CD14-positive monocyte (primary cell): ENCODE results near the gene NPAS3. TPM values are rescaled to one million over a fixed set of nuclear protein-coding genes. Genes with fewer than 3 reads are reported as not detected.

Experiments
- DNase-seq, 3 donors: peaks; one replicate each; pipeline ENCODE4 v3.0.0-alpha.2; 2011 to 2022
- H2AFZ ChIP-seq: 2 replicates; pipeline ENCODE4 v1.6.0; 2012; ENCODE audit warnings: mild to moderate bottlenecking, low read depth, low read length, inconsistent platforms; ENCODE audit not compliant: insufficient read depth, poor library complexity, severe bottlenecking
- H3K27ac ChIP-seq, 2 donors: 1 replicate in 1 of 2; 2 replicates in 1 of 2; pipeline ENCODE4 v1.5.1; 2012 to 2013; ENCODE audit warnings: low read length in 2 of 2, control low read depth in 1 of 2, inconsistent platforms in 1 of 2, low read depth in 1 of 2, mild to moderate bottlenecking in 1 of 2
- H3K27me3 ChIP-seq, 2 donors: one replicate each; pipeline versions ENCODE4 v1.6.0 to v1.6.1; 2011 to 2013; ENCODE audit warnings: low read length in 2 of 2; ENCODE audit not compliant: control insufficient read depth in 2 of 2, insufficient read depth in 2 of 2
- H3K36me3 ChIP-seq, 2 donors: replicated peaks in 1 of 2; 1 replicate in 1 of 2; 2 replicates in 1 of 2; pipeline versions ENCODE4 v1.5.1 to v1.6.1; 2012 to 2013; ENCODE audit warnings: low read length in 2 of 2, control low read depth in 1 of 2, inconsistent platforms in 1 of 2, mild to moderate bottlenecking in 1 of 2; ENCODE audit not compliant: insufficient read depth in 2 of 2, control insufficient read depth in 1 of 2
- H3K4me1 ChIP-seq, 2 donors: 1 replicate in 1 of 2; 2 replicates in 1 of 2; pipeline versions ENCODE4 v1.5.1 to v1.6.1; 2012 to 2013; ENCODE audit warnings: low read length in 2 of 2, control low read depth in 1 of 2, inconsistent platforms in 1 of 2, mild to moderate bottlenecking in 1 of 2, moderate library complexity in 1 of 2; ENCODE audit not compliant: insufficient read depth in 2 of 2, control insufficient read depth in 1 of 2
- H3K4me2 ChIP-seq: replicated peaks from 2 replicates; pipeline ENCODE3; 2012; ENCODE audit warnings: low read length, moderate library complexity, mild to moderate bottlenecking; ENCODE audit not compliant: poor library complexity, severe bottlenecking; ENCODE audit errors: extremely low read depth
- H3K4me3 ChIP-seq, 3 experiments: fragments of 200-600 bp in 1 of 3; sonication (generic) in 1 of 3; replicated peaks in 1 of 3; 1 replicate in 2 of 3; 2 replicates in 1 of 3; pipeline ENCODE4 v1.5.1; 2011 to 2013; ENCODE audit warnings: low read length in 3 of 3, mild to moderate bottlenecking in 3 of 3, control low read depth in 2 of 3, low read depth in 2 of 3, inconsistent platforms in 1 of 3, moderate library complexity in 1 of 3
- H3K79me2 ChIP-seq: 2 replicates; pipeline ENCODE4 v1.6.0; 2012; ENCODE audit warnings: mild to moderate bottlenecking, control low read depth, inconsistent platforms, low read length, moderate library complexity; ENCODE audit not compliant: insufficient read depth
- H3K9ac ChIP-seq: 2 replicates; pipeline ENCODE4 v1.6.0; 2017; ENCODE audit warnings: low read length, mild to moderate bottlenecking; ENCODE audit not compliant: insufficient read depth, poor library complexity, severe bottlenecking
- H3K9me3 ChIP-seq, 2 donors: replicated peaks in 1 of 2; 1 replicate in 1 of 2; 2 replicates in 1 of 2; pipeline versions ENCODE4 v1.5.1 to v1.6.1; 2012 to 2013; ENCODE audit warnings: low read length in 2 of 2, control low read depth in 1 of 2; ENCODE audit not compliant: control insufficient read depth in 1 of 2, insufficient read depth in 1 of 2
- H4K20me1 ChIP-seq: 2 replicates; pipeline ENCODE4 v1.6.0; 2012; ENCODE audit warnings: mild to moderate bottlenecking, low read length, control low read depth, moderate library complexity; ENCODE audit not compliant: insufficient read depth
- H3K27ac Mint-ChIP-seq, 7 donors: one replicate each; pipeline ENCODE4 v1.8.0; 2020; ENCODE audit warnings: mild to moderate bottlenecking in 7 of 7, mixed read lengths in 7 of 7, moderate library complexity in 6 of 7, inconsistent platforms in 2 of 7
- H3K27me3 Mint-ChIP-seq, 3 donors: one replicate each; pipeline ENCODE4 v1.8.0; 2021 to 2022; ENCODE audit warnings: low read depth in 3 of 3, mild to moderate bottlenecking in 3 of 3, mixed read lengths in 3 of 3, moderate library complexity in 3 of 3, inconsistent platforms in 1 of 3
- H3K36me3 Mint-ChIP-seq, 2 donors: one replicate each; pipeline ENCODE4 v1.8.0; 2020; ENCODE audit warnings: mixed read lengths in 2 of 2, inconsistent platforms in 1 of 2, mild to moderate bottlenecking in 1 of 2
- H3K4me1 Mint-ChIP-seq: one replicate; pipeline ENCODE4 v1.8.0; 2020; ENCODE audit warnings: mild to moderate bottlenecking, mixed read lengths
- H3K4me3 Mint-ChIP-seq, 2 donors: one replicate each; pipeline ENCODE4 v1.8.0; 2020; ENCODE audit warnings: mild to moderate bottlenecking in 2 of 2, mixed read lengths in 2 of 2, moderate library complexity in 1 of 2
- H3K9me3 Mint-ChIP-seq, 7 donors: one replicate each; pipeline ENCODE4 v1.8.0; 2020 to 2022; ENCODE audit warnings: mixed read lengths in 7 of 7, mild to moderate bottlenecking in 6 of 7, moderate library complexity in 6 of 7, inconsistent platforms in 2 of 7
- CTCF ChIP-seq: fragments of 200-600 bp; IDR thresholded peaks from one replicate; pipeline ENCODE4 v1.8.0; 2022; ENCODE audit warnings: antibody characterized with exemption, mild to moderate bottlenecking
- WGBS: methylation state at CpG from one replicate; pipeline ENCODE4 v1.1.5; 2013; ENCODE audit warnings: missing lambda C conversion rate; ENCODE audit not compliant: insufficient coverage; 5-methylcytosine and 5-hydroxymethylcytosine counted together
- intact Hi-C, 2 donors: fragments of 100-400 bp; cut with micrococcal nuclease; formaldehyde crosslinking; loops; one replicate each; pipeline versions ENCODE4 v1.15.0 to v1.15.1; 2023
- polyA plus RNA-seq, 3 donors: library from polyadenylated mRNA; depleted of rRNA in 1 of 3; unstranded in 2 of 3; stranded (reverse) in 1 of 3; fragments of 300-500 nt in 2 of 3; fragments of >200 nt in 1 of 3; fragmentation: Illumina TruSeq in 2 of 3; gene quantifications; 1 replicate in 2 of 3; 2 replicates in 1 of 3; pipeline ENCODE4 v1.2.3, GENCODE V29; 2012 to 2021

NPAS3 gene
- polyA plus RNA-seq, 3 donors = not detected

DNA sequence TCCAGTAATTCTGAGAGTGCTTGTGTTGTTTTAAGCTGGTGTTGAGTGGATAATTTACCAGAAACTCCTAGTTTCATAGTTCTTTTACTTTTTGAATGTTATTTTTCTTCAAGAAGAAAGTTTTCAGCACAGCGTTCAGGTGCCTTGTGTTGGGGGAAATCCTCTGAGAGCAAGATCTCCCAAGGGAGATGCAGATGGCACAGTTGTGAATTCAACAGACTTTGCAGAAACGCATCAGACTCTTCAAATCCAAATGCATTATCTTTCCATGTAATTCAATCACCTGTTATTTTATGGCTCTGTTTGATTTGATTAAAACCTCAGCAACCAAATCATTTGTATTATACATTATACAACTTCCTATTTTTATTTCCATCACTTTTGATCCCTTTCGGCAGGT, 572.3 kb downstream of the NPAS3 start:
- no CpG with 5 or more reads among the region's 3 CpGs for WGBS
- no peaks in the 10 kb centered on the region for H4K20me1 ChIP-seq
- H3K4me3 Mint-ChIP-seq = no peak overlapping the region
- H3K27me3 ChIP-seq = no peaks in the 10 kb centered on the region
- H3K4me2 ChIP-seq = no peak overlapping the region
- no peak overlapping the region for H3K4me3 ChIP-seq
- no peaks in the 10 kb centered on the region for H3K27me3 Mint-ChIP-seq
- H3K9ac ChIP-seq = no peak overlapping the region
- DNase-seq = no peak
- H3K27ac ChIP-seq = no peak overlapping the region
- no peak overlapping the region for H3K27ac Mint-ChIP-seq
- intact Hi-C loops = no loop called here
- no peaks in the 10 kb centered on the region for H3K4me1 ChIP-seq
- H3K36me3 ChIP-seq = no peaks in the 10 kb centered on the region
- no peak for TF ChIP-seq CTCF
- H3K79me2 ChIP-seq = no peaks in the 10 kb centered on the region
- no peaks in the 10 kb centered on the region for H3K4me1 Mint-ChIP-seq
- no peaks in the 10 kb centered on the region for H3K9me3 ChIP-seq
- no peaks in the 10 kb centered on the region for H3K36me3 Mint-ChIP-seq
- no peak overlapping the region for H2AFZ ChIP-seq
- H3K9me3 Mint-ChIP-seq = peaks cover 0 to 3% (median 0%) of the 10 kb centered on the region in 7 donors

DNA sequence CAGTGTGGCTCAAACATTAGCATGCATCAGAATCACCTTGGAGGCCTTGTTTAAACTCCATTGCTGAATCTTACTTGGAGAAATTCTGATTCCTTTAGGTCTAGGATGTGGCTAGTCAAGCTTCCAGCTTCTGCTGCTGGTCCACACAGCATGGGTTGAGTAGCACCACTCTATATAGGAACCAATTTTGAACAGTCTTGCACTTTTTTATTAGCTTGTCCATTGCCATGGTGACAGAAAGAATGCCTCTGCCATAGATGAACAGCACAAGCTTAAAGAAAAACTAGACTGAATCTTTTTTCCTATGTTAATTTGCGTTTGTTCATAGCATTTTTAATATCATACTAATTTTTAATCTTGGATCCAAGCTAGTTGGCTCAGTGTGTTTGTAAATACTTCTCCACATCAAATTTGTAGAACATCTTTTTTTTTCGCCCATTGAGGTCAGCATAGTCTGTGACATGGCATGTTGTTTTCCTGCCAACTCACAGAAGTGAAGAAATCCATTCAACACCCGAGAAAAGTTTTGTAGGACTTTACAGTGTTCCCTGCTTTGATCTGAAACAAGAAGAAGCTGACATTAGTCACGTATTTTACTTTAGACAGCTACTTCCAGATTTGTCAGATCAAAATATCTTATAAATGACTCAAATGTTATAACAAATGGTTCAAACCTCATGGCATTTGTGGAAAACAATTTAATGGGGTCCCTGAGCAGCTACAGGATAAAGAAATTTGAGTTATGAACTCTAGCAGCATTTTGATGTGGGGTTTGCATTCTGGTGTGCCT, 573.4 kb downstream of the NPAS3 start:
- H3K4me3 Mint-ChIP-seq = no peak overlapping the region
- Histone ChIP-seq H3K27ac (no peak overlapping the region), H3K9me3 (no peaks in the 10 kb centered on the region), H3K4me1 (no peaks in the 10 kb centered on the region), H4K20me1 (no peaks in the 10 kb centered on the region), H3K9ac (no peak overlapping the region), H3K27me3 (no peaks in the 10 kb centered on the region), H3K4me2 (no peak overlapping the region), H3K36me3 (no peaks in the 10 kb centered on the region), H3K79me2 (no peaks in the 10 kb centered on the region), H3K4me3 (no peak overlapping the region), H2AFZ (no peak overlapping the region)
- intact Hi-C loops = no loop called here
- no peaks in the 10 kb centered on the region for H3K27me3 Mint-ChIP-seq
- TF ChIP-seq CTCF = no peak
- no CpG with 5 or more reads among the region's 4 CpGs for WGBS
- H3K9me3 Mint-ChIP-seq = peaks cover 0 to 3% (median 0%) of the 10 kb centered on the region in 7 donors
- H3K36me3 Mint-ChIP-seq = no peaks in the 10 kb centered on the region
- H3K4me1 Mint-ChIP-seq = no peaks in the 10 kb centered on the region
- no peak for DNase-seq
- no peak overlapping the region for H3K27ac Mint-ChIP-seq
